K562 (cell line): Measurements from ENCODE around the gene IRAK2. TPM values are rescaled to one million over a fixed set of nuclear protein-coding genes. Genes with fewer than 3 reads are reported as not detected.

Source experiments
- ETV1 ChIP-seq: fragments of 450-650 bp; conservative IDR thresholded peaks from 2 replicates; pipeline ENCODE4 v1.6.1; 2016; ENCODE audit warnings: missing genetic modification characterization, control low read depth, low read depth, missing compliant biosample characterization
- MYNN ChIP-seq, 2 experiments: sonication (generic); formaldehyde crosslinking in 1 of 2; IDR thresholded peaks; 2 replicates each; pipeline versions ENCODE4 v1.5.0 to v1.6.1; 2016 to 2020; ENCODE audit warnings: antibody characterized with exemption in 1 of 2, missing genetic modification reagents in 1 of 2
- NONO ChIP-seq, 2 experiments: fragments of 200-400 bp in 1 of 2; fragments of 450-650 bp in 1 of 2; formaldehyde crosslinking in 1 of 2; IDR thresholded peaks; 2 replicates each; pipeline ENCODE4 v1.6.1; 2017; ENCODE audit warnings: low read depth in 2 of 2, mild to moderate bottlenecking in 2 of 2, moderate library complexity in 2 of 2, low read length in 1 of 2
- POLR3A ChIP-seq: IDR thresholded peaks from 2 replicates; pipeline ENCODE4 v1.6.1; 2011; ENCODE audit warnings: borderline replicate concordance, mild to moderate bottlenecking, moderate library complexity; ENCODE audit not compliant: insufficient read length, insufficient read depth; ENCODE audit errors: extremely low read depth
- RBM17 ChIP-seq: fragments of 200-400 bp; formaldehyde crosslinking; IDR thresholded peaks from 2 replicates; pipeline ENCODE4 v1.6.1; 2017; ENCODE audit warnings: low read depth, mild to moderate bottlenecking, low read length, borderline replicate concordance
- SIN3B ChIP-seq: fragments of 450-650 bp; IDR thresholded peaks from 2 replicates; pipeline ENCODE4 v1.6.1; 2017; ENCODE audit warnings: low read depth, mild to moderate bottlenecking, moderate library complexity
- ZBTB1 ChIP-seq: sonication (generic); formaldehyde crosslinking; IDR thresholded peaks from 2 replicates; pipeline ENCODE4 v1.8.1; 2023; ENCODE audit warnings: missing genetic modification reagents, low read depth, mild to moderate bottlenecking, borderline replicate concordance
- ZFP1 ChIP-seq: fragments of 450-650 bp; formaldehyde crosslinking; IDR thresholded peaks from 2 replicates; pipeline ENCODE4 v1.4.0; 2020; ENCODE audit warnings: mild to moderate bottlenecking, mixed read lengths
- ZNF3 ChIP-seq: fragments of 250-450 bp; sonication (Bioruptor Pico); IDR thresholded peaks from 2 replicates; pipeline ENCODE4 v1.5.0; 2021; ENCODE audit warnings: mild to moderate bottlenecking, moderate library complexity
- ZNF77 ChIP-seq: fragments of 250-450 bp; sonication (Bioruptor Pico); IDR thresholded peaks from 2 replicates; pipeline ENCODE4 v1.5.0; 2020
- polyA plus RNA-seq, 8 experiments: library from polyadenylated mRNA; depleted of rRNA in 4 of 8; stranded (reverse) in 5 of 8; unstranded in 3 of 8; fragments of >200 nt; fragmentation: Nextera tagmentation in 2 of 8; fragmentation: Illumina TruSeq in 1 of 8; extraction: Ambion mirVana in 2 of 8; extraction: Trizol in 1 of 8; gene quantifications; 2 replicates each; pipeline versions ENCODE4 v1.2.1 to v1.2.3, GENCODE V29; 2011 to 2014; ENCODE audit warnings: inconsistent platforms in 1 of 8, missing spikeins in 1 of 8
- total RNA-seq, 7 experiments: library from RNA; depleted of rRNA in 6 of 7; stranded (reverse); fragments of >200 nt in 6 of 7; fragmentation: Illumina TruSeq in 2 of 7; extraction: Trizol in 2 of 7; gene quantifications; 2 replicates each; pipeline versions ENCODE4 v1.2.1 to v1.2.3, GENCODE V29; 2011 to 2021; ENCODE audit warnings: low replicate concordance in 1 of 7
- TF ChIP-seq, protein P1 (sequence below): sonication (generic); formaldehyde crosslinking; IDR thresholded peaks from 2 replicates; pipeline ENCODE4 v1.8.0; 2023; ENCODE audit warnings: missing genetic modification reagents, mild to moderate bottlenecking, borderline replicate concordance
- TF ChIP-seq, protein P2 (sequence below): fragments of 200-800 bp; sonication (Bioruptor generic); IDR thresholded peaks from 2 replicates; pipeline ENCODE4 v1.6.1; 2017; ENCODE audit warnings: missing genetic modification characterization, missing compliant biosample characterization
- TF ChIP-seq, protein P3 (sequence below): fragments of 250-450 bp; sonication (Bioruptor Pico); IDR thresholded peaks from 2 replicates; pipeline ENCODE4 v1.8.0; 2021; ENCODE audit warnings: moderate library complexity, mild to moderate bottlenecking, inconsistent platforms
- TF ChIP-seq, protein P4 (sequence below): sonication (generic); formaldehyde crosslinking; IDR thresholded peaks from 2 replicates; pipeline ENCODE4 v1.8.1; 2023; ENCODE audit warnings: mild to moderate bottlenecking, missing genetic modification reagents

Gene IRAK2
- total and polyA plus RNA-seq, 9 of the 15 experiments (the other 6 are each of a cell fraction or from before 2014, with no cell fraction given) = 0.42 to 4.4 (median 2.7) TPM

DNA sequence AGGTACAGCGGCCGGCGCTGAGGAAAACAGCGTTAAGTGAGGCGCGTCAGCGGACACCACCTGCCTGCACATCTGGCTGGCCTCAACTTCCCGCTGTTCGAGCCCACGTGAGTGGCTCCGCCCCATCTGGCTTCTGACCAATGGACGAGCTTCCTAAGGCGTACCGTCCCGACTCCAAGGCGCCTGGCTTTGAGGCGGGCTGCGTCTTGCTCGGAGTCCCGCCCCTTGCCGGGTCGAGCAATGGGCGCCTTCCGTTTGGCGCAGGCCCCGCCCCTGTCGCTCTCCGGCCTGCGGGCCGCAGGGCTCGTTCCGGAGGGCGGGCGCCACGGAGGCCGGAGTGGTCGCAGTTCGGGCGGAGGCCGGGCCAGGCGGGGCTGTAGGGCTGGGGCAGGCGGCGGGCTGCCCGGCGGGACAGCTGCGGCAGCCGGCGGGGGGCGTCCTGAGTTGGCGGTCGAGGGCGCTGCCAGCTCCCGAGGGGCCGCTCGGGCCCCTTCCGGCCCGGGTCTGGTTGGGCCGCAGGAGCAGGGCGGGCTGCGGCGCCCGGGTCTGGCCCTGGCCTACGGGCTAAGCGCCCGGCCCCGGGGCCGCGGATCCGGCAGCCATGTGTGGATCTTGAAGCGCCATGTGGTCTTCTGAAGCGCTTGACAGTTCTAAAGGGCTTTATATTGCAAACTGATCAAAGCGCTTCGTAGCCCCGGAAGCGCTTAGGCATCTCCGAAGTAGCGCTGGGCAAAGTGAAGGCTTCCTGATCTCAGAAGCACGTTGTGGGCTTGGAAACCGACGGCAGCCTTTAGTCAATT, 83.7 kb downstream of the IRAK2 start, which contains the start of gene TATDN2 (continued):
- TF ChIP-seq, protein P1, sequence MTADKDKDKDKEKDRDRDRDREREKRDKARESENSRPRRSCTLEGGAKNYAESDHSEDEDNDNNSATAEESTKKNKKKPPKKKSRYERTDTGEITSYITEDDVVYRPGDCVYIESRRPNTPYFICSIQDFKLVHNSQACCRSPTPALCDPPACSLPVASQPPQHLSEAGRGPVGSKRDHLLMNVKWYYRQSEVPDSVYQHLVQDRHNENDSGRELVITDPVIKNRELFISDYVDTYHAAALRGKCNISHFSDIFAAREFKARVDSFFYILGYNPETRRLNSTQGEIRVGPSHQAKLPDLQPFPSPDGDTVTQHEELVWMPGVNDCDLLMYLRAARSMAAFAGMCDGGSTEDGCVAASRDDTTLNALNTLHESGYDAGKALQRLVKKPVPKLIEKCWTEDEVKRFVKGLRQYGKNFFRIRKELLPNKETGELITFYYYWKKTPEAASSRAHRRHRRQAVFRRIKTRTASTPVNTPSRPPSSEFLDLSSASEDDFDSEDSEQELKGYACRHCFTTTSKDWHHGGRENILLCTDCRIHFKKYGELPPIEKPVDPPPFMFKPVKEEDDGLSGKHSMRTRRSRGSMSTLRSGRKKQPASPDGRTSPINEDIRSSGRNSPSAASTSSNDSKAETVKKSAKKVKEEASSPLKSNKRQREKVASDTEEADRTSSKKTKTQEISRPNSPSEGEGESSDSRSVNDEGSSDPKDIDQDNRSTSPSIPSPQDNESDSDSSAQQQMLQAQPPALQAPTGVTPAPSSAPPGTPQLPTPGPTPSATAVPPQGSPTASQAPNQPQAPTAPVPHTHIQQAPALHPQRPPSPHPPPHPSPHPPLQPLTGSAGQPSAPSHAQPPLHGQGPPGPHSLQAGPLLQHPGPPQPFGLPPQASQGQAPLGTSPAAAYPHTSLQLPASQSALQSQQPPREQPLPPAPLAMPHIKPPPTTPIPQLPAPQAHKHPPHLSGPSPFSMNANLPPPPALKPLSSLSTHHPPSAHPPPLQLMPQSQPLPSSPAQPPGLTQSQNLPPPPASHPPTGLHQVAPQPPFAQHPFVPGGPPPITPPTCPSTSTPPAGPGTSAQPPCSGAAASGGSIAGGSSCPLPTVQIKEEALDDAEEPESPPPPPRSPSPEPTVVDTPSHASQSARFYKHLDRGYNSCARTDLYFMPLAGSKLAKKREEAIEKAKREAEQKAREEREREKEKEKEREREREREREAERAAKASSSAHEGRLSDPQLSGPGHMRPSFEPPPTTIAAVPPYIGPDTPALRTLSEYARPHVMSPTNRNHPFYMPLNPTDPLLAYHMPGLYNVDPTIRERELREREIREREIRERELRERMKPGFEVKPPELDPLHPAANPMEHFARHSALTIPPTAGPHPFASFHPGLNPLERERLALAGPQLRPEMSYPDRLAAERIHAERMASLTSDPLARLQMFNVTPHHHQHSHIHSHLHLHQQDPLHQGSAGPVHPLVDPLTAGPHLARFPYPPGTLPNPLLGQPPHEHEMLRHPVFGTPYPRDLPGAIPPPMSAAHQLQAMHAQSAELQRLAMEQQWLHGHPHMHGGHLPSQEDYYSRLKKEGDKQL (CRISPR knock-in tag) = no peak
- TF ChIP-seq SIN3B (peak; percentile 85), ZFP1 (no peak), MYNN (IDR thresholded peaks at IDR 0.05) (no peak), MYNN (CRISPR knock-in tag; IDR thresholded peaks at IDR 0.05) (no peak), ETV1 (tag) (0 out of 2 replicates have a peak, but pooled peaks have one; percentile 43), POLR3A (no peak), ZBTB1 (CRISPR knock-in tag) (no peak; the same call in 1 of the 2 replicates), NONO (IDR thresholded peaks at IDR 0.05; ENCODE audit: low read depth in 2 of 2, low read length in 1 of 2) (peak; percentile 83 to 92), RBM17 (no peak), ZNF3 (no peak), ZNF77 (CRISPR knock-in tag) (no peak)
- TF ChIP-seq, protein P2, sequence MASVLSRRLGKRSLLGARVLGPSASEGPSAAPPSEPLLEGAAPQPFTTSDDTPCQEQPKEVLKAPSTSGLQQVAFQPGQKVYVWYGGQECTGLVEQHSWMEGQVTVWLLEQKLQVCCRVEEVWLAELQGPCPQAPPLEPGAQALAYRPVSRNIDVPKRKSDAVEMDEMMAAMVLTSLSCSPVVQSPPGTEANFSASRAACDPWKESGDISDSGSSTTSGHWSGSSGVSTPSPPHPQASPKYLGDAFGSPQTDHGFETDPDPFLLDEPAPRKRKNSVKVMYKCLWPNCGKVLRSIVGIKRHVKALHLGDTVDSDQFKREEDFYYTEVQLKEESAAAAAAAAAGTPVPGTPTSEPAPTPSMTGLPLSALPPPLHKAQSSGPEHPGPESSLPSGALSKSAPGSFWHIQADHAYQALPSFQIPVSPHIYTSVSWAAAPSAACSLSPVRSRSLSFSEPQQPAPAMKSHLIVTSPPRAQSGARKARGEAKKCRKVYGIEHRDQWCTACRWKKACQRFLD (CRISPR knock-in tag) = peak; percentile 37; the same call in 1 of the 2 replicates
- TF ChIP-seq, protein P3, sequence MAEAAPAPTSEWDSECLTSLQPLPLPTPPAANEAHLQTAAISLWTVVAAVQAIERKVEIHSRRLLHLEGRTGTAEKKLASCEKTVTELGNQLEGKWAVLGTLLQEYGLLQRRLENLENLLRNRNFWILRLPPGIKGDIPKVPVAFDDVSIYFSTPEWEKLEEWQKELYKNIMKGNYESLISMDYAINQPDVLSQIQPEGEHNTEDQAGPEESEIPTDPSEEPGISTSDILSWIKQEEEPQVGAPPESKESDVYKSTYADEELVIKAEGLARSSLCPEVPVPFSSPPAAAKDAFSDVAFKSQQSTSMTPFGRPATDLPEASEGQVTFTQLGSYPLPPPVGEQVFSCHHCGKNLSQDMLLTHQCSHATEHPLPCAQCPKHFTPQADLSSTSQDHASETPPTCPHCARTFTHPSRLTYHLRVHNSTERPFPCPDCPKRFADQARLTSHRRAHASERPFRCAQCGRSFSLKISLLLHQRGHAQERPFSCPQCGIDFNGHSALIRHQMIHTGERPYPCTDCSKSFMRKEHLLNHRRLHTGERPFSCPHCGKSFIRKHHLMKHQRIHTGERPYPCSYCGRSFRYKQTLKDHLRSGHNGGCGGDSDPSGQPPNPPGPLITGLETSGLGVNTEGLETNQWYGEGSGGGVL (CRISPR knock-in tag) = no peak
- TF ChIP-seq, protein P4, sequence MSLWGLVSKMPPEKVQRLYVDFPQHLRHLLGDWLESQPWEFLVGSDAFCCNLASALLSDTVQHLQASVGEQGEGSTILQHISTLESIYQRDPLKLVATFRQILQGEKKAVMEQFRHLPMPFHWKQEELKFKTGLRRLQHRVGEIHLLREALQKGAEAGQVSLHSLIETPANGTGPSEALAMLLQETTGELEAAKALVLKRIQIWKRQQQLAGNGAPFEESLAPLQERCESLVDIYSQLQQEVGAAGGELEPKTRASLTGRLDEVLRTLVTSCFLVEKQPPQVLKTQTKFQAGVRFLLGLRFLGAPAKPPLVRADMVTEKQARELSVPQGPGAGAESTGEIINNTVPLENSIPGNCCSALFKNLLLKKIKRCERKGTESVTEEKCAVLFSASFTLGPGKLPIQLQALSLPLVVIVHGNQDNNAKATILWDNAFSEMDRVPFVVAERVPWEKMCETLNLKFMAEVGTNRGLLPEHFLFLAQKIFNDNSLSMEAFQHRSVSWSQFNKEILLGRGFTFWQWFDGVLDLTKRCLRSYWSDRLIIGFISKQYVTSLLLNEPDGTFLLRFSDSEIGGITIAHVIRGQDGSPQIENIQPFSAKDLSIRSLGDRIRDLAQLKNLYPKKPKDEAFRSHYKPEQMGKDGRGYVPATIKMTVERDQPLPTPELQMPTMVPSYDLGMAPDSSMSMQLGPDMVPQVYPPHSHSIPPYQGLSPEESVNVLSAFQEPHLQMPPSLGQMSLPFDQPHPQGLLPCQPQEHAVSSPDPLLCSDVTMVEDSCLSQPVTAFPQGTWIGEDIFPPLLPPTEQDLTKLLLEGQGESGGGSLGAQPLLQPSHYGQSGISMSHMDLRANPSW (CRISPR knock-in tag) = no peak; the same call in 1 of the 2 replicates
